Astrocyte of the spinal cord (primary cell): ENCODE measurements around the gene AASDHPPT.

Source experiments
- DNase-seq: peaks from one replicate; pipeline ENCODE4 v3.0.0; 2011; ENCODE audit warnings: low read depth, low spot score
- H3K4me3 ChIP-seq: 2 replicates; pipeline ENCODE4 v1.5.1; 2011; ENCODE audit warnings: low read depth, mild to moderate bottlenecking, low read length, moderate library complexity
- CTCF ChIP-seq: IDR thresholded peaks from 2 replicates; pipeline ENCODE4 v1.5.1; 2012; ENCODE audit warnings: low read depth, mild to moderate bottlenecking, low read length, inconsistent platforms
- in situ Hi-C: cut with HindIII; loops from 2 replicates; pipeline ENCODE4 v1.10.0; 2017; ENCODE audit warnings: low sequenced_read_pairs

Gene AASDHPPT

DNA sequence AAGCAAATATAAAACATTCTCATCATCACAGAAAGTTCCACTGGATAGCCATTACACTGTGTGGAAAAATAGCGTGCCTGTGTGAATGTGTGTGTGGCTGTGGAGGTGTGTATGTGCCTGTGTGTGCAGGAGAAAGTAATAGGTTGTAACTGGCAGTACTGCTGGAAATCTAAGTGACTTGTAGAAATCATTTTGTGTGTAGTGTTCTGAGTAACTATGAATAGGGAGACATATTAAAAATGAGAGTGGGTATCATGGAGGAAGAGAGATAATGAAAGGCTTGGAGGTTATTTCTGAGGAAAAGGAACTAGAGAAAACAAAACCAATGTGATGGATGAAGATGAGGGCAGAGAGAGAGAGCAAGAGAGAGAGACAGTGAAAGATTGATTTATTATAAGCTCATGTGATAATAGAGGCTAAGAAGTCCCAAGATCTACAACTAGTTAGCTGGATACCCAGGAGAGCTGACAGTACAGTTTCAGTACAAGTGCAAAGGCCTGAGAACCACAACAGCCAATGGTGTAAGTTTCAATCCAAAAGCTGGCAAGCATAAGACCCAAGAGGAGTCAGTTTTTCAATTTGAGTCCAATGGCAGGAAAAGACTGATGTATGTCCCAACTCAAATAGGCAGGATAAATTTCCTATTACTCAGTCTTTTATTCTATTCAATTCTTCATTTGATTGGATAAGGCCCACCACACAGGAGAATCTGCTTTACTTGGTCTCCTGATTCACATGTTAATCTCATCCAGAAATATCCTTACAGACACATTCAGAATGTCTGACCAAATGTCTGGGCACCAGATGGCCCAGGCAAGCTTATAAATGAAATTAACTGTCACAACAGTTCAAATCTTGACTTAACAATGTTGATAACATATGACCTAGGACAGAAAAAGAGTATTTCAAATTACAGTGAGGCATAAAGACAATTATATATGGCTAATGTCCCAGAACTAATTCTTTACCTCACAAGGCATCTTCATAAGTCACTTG is 15.2 kb upstream of the AASDHPPT start:
- in situ Hi-C loops = no loop called here
- no peak for DNase-seq
- no peak for TF ChIP-seq CTCF
- H3K4me3 ChIP-seq = no peak overlapping the region

DNA sequence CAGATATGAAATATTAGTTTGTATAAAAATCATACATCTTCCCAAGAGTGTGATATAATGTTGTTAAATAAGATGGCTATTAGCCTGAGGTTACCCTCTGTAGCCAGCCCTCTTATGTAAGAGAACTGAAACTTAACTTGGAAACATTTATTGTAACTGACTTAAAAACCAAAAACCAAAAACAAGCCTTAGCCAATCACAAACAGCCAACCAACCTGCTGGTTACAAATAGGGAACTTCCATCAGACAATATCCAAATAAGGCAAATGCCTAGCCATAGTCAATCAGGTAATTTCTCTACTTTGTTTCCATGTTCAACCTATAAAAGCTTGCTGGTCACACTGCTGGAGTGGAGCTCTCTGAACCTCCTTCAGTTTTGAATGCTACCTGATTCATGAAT is 14.5 kb upstream of the AASDHPPT start:
- no peak for TF ChIP-seq CTCF
- no peak overlapping the region for H3K4me3 ChIP-seq
- in situ Hi-C loops = no loop called here
- DNase-seq = no peak

GRCh38 chr11:106070606-106071005 is 6.9 kb upstream of the AASDHPPT start:
- in situ Hi-C loops = no loop called here
- H3K4me3 ChIP-seq = no peak overlapping the region
- no peak for TF ChIP-seq CTCF
- no peak for DNase-seq

DNA sequence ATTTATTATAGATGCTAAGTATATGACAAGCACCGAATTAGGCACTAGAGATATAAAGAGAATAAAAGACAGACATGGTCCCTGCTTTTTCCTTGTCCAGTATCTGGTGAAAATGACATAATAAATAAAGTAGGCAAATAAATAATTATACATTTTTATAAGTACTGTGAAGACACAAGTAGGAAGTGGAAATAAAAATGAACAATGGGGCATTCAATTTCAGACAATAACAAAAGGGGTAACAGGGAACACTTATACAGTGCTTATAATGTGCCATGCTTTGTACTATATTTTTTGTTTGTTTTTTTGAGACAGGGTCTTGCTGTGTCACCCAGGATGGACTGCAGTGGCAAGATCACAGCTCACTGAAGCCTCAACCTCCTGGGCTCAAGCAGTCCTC is 4.7 kb upstream of the AASDHPPT start:
- no peak overlapping the region for H3K4me3 ChIP-seq
- in situ Hi-C loops = no loop called here
- no peak for TF ChIP-seq CTCF
- no peak for DNase-seq

- DNase-seq = no peak
- in situ Hi-C loops = no loop called here
- H3K4me3 ChIP-seq = peak overlapping the region; percentile 86
- TF ChIP-seq CTCF = no peak
Measured at GRCh38 chr11:106076171-106076918, 1.1 kb upstream of the AASDHPPT start.

- DNase-seq = peak; percentile 100
- TF ChIP-seq CTCF = peak; percentile 55
- H3K4me3 ChIP-seq = peak within 1 kb of the TSS; percentile 86
- in situ Hi-C loops = no loop called here
Measured at GRCh38 chr11:106076919-106077608, 398 bp upstream of the AASDHPPT start, which contains the start of gene KBTBD3. Gene KBTBD3 (minus strand): TSS chr11:106077347. CDS start chr11:106059097, 18,250 bp downstream.
